Body of pancreas (tissue), 4 donors: ENCODE results near the gene CELA2A. TPM values are rescaled to one million over a fixed set of nuclear protein-coding genes. Genes with fewer than 3 reads are reported as not detected.

Experiments used
- ATAC-seq: fragments of 150-250 bp; one replicate; pipeline ENCODE4 v1.9.1; 2016
- DNase-seq, 4 donors: peaks; one replicate each; pipeline ENCODE4 v3.0.0-alpha.2; 2019
- H3K27ac ChIP-seq, 4 donors: fragments of 200-600 bp; sonication (generic); 1 replicate in 3 of 4; 2 replicates in 1 of 4; pipeline versions ENCODE4 v1.5.1 to v1.6.1; 2016 to 2019; ENCODE audit warnings: mild to moderate bottlenecking in 1 of 4, mixed read lengths in 1 of 4, moderate library complexity in 1 of 4
- H3K27me3 ChIP-seq, 2 donors: fragments of 200-600 bp; sonication (generic); one replicate each; pipeline ENCODE4 v1.6.0; 2016; ENCODE audit warnings: mild to moderate bottlenecking in 1 of 2
- H3K36me3 ChIP-seq, 2 donors: fragments of 200-600 bp; sonication (generic); replicated peaks in 1 of 2; 2 replicates each; pipeline ENCODE4 v1.5.1; 2016; ENCODE audit warnings: low read depth in 2 of 2; ENCODE audit not compliant: insufficient read depth in 1 of 2
- H3K4me1 ChIP-seq: fragments of 200-600 bp; sonication (generic); one replicate; pipeline ENCODE4 v1.6.0; 2016
- H3K4me3 ChIP-seq, 2 donors: fragments of 200-600 bp; sonication (generic); 1 replicate in 1 of 2; 2 replicates in 1 of 2; pipeline ENCODE4 v1.5.1; 2016 to 2019
- H3K9me3 ChIP-seq, 3 donors: fragments of 200-600 bp; sonication (generic); 1 replicate in 2 of 3; 2 replicates in 1 of 3; pipeline ENCODE4 v1.5.1; 2016
- POLR2A ChIP-seq, 3 donors: fragments of 450-650 bp; IDR thresholded peaks; one replicate each; pipeline ENCODE4 v1.6.1; 2016; ENCODE audit warnings: antibody characterized with exemption in 3 of 3, mild to moderate bottlenecking in 2 of 3
- WGBS, 2 donors: methylation state at CpG; one replicate each; pipeline ENCODE4 v1.1.5; 2017; 5-methylcytosine and 5-hydroxymethylcytosine counted together
- intact Hi-C: fragments of 100-400 bp; cut with DNase I; formaldehyde crosslinking; loops from one replicate; pipeline ENCODE4 v1.15.1; 2023
- total RNA-seq, 2 donors: library from RNA; depleted of rRNA; stranded (reverse); fragments of >200 nt; gene quantifications; one replicate each; pipeline ENCODE4 v1.1.0, GENCODE V29; 2016
- TF ChIP-seq, protein P1 (sequence below), 7 experiments: fragments of 450-650 bp in 4 of 7; fragments of 200-600 bp in 3 of 7; sonication (generic) in 3 of 7; IDR thresholded peaks; one replicate each; pipeline ENCODE4 v1.5.1; 2016 to 2019; ENCODE audit warnings: antibody characterized with exemption in 7 of 7

The CELA2A gene
- total RNA-seq, 2 donors from 2014 or later, result 4,384 to 21,046 TPM

DNA sequence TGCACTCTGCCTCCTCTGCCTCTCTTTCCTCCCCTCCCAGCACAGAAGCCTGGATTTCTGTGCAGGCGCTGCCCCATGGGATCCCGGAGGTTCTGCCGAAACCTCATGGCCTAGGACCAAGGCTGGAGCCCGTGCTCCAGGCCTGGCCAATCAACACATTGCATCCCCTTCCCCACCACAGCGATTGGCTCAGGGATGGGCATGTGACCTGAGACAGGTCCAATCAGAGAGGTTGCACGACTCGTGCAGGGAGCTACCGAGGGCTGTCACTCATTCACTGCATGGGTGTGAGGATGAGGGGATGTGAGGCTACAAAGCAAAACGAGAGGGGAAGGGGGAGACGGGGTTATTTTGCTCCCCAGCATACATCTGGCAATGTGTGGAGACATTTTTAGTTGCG is 16.1 kb downstream of the CELA2A start:
- H3K9me3 ChIP-seq, result no peaks in the 10 kb centered on the region
- H3K27ac ChIP-seq, result peak overlapping the region; percentile 4 to 78 (median 75)
- no peak for ATAC-seq
- peaks cover 88% of the 10 kb centered on the region for H3K4me1 ChIP-seq
- H3K4me3 ChIP-seq, result no peak overlapping the region
- intact Hi-C loops, result no loop called here
- no peak for TF ChIP-seq POLR2A (IDR thresholded peaks at IDR 0.05)
- TF ChIP-seq, protein P1, sequence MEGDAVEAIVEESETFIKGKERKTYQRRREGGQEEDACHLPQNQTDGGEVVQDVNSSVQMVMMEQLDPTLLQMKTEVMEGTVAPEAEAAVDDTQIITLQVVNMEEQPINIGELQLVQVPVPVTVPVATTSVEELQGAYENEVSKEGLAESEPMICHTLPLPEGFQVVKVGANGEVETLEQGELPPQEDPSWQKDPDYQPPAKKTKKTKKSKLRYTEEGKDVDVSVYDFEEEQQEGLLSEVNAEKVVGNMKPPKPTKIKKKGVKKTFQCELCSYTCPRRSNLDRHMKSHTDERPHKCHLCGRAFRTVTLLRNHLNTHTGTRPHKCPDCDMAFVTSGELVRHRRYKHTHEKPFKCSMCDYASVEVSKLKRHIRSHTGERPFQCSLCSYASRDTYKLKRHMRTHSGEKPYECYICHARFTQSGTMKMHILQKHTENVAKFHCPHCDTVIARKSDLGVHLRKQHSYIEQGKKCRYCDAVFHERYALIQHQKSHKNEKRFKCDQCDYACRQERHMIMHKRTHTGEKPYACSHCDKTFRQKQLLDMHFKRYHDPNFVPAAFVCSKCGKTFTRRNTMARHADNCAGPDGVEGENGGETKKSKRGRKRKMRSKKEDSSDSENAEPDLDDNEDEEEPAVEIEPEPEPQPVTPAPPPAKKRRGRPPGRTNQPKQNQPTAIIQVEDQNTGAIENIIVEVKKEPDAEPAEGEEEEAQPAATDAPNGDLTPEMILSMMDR (IDR thresholded peaks at IDR 0.05), result no peak
- WGBS, 2 donors, result 26 to 30% methylated on average over 7 to 11 of the region's 11 CpGs
- no peaks in the 10 kb centered on the region for H3K36me3 ChIP-seq
- DNase-seq, result no peak
- H3K27me3 ChIP-seq, result no peaks in the 10 kb centered on the region

DNA sequence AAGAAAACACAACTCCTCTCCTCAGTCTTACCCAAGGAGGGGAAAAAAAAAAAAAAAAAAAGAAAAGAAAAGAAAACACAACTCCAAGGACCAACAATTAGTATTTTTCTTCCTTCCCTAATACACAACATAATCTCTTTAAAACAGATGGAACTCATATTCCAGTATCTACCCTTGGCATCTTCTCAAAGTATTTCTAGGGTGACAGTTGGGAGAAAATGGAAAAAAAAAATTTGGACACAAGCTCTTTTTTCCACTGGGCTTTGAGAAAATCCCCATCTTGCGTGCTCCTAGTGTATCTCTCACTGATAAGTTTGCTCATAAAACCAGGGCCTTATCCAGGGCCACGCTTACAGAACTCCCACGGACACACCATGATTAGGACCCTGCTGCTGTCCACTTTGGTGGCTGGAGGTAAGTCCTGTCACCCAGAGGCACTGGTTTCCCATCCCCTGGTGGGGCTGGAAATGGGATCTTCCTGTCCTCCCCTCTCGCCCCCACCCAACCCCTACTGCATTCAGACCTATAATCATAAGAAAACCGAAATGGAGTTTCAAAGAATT is 19.3 kb downstream of the CELA2A start, which contains the start of gene CELA2B:
CELA2B (plus strand) TSS at position 353 of the 563 bp plus-strand sequence; CDS start at position 375, 22 bp downstream.
- WGBS, 2 donors, result 40 to 61% methylated on average over 5 of the region's 5 CpGs
- DNase-seq, result no peak
- no peak for TF ChIP-seq POLR2A (IDR thresholded peaks at IDR 0.05)
- TF ChIP-seq, protein P1 (IDR thresholded peaks at IDR 0.05), result no peak
- Histone ChIP-seq H3K27me3 (no peaks in the 10 kb centered on the region), H3K36me3 (no peaks in the 10 kb centered on the region), H3K27ac (peak within 1 kb of the TSS; percentile 75 to 78 (median 76)), H3K9me3 (no peaks in the 10 kb centered on the region), H3K4me1 (peaks cover 90% of the 10 kb centered on the region), H3K4me3 (no peak within 1 kb of the TSS)
- no peak for ATAC-seq
- intact Hi-C loops, result no loop called here

DNA sequence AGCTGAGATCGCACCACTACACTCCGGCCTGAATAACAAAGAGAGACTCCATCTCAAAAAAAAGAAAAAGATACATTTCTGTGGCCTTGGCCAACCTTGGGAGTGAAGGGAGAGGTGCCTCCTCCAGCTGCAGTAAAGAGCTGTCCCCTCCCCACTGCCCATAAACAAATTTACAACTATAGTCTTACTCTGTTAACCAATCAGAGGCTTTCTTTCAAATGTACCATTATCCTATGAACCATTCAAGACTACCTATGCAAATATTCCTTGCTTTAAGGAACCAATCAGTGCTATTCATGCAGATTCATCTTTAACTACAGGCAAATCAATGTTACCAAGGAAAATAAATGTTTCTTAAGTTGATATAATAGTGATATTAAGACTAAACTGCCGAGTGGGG is 20.4 kb downstream of the CELA2A start:
- ATAC-seq, result peak; percentile 49
- Histone ChIP-seq H3K36me3 (no peaks in the 10 kb centered on the region), H3K9me3 (no peaks in the 10 kb centered on the region), H3K27me3 (no peaks in the 10 kb centered on the region), H3K4me1 (peaks cover 80% of the 10 kb centered on the region), H3K4me3 (no peak overlapping the region), H3K27ac (peak overlapping the region; percentile 50 to 78 (median 75))
- no peak for TF ChIP-seq POLR2A (IDR thresholded peaks at IDR 0.05)
- TF ChIP-seq, protein P1 (IDR thresholded peaks at IDR 0.05), result no peak
- no peak for DNase-seq
- WGBS, 2 donors, result 43 to 50% methylated on average over 3 of the region's 3 CpGs
- intact Hi-C loops, result no loop called here

DNA sequence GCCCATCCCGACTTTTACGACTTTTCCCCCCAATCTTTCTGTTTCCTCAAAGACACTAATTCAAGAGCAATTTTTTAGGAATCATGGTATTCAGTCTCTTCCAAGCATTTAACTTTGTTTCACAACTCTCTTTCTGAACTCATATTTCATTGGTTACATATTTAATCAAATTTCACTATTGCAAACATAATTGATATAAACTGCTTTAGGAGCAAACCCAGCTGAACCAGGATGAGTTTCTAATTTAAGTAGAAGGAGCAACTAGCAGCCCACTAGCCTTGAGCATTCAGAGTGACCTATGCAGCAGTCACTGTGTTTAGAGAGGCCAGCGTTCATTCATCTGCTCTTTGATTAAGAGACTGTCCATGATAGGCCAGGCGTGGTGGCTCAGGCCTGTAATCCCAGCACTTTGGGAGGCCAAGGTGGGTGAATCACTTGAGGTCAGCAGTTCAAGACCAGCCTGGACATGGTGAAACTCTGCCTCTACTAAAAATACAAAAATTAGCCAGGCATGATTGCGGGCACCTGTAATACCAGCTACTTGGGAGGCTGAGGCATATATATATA is 21.2 kb downstream of the CELA2A start:
- Histone ChIP-seq H3K4me3 (no peak overlapping the region), H3K4me1 (peaks cover 72% of the 10 kb centered on the region), H3K36me3 (no peaks in the 10 kb centered on the region), H3K27me3 (no peaks in the 10 kb centered on the region), H3K27ac (peak overlapping the region; percentile 15 to 78 (median 73)), H3K9me3 (no peaks in the 10 kb centered on the region)
- no peak for TF ChIP-seq POLR2A (IDR thresholded peaks at IDR 0.05)
- TF ChIP-seq, protein P1 (IDR thresholded peaks at IDR 0.05), result no peak
- no peak for DNase-seq
- intact Hi-C loops, result no loop called here
- WGBS, 2 donors, result 40 to 42% methylated on average over 5 of the region's 5 CpGs
- no peak for ATAC-seq
